Omental fat pad (tissue), 4 donors: ENCODE results near the gene GPR55. TPM values are rescaled to one million over a fixed set of nuclear protein-coding genes. Genes with fewer than 3 reads are reported as not detected.
"Not testable (repeated sequence)": the region's sequence is repeated elsewhere in the genome, so short reads cannot be mapped to it uniquely, and the experiment has no call there.

ENCODE experiments used
- ATAC-seq: fragments of 150-250 bp; one replicate; pipeline ENCODE4 v1.9.1; 2016; ENCODE audit warnings: mild to moderate bottlenecking, moderate library complexity; ENCODE audit not compliant: low FRiP score
- DNase-seq: peaks from one replicate; pipeline ENCODE4 v3.0.0-alpha.2; 2019; ENCODE audit warnings: low spot score
- CTCF ChIP-seq, 3 donors: fragments of 450-650 bp; IDR thresholded peaks; one replicate each; pipeline ENCODE4 v1.5.1; 2016 to 2017; ENCODE audit warnings: antibody characterized with exemption in 3 of 3, mild to moderate bottlenecking in 3 of 3, moderate library complexity in 2 of 3
- total RNA-seq, 4 donors: library from RNA; depleted of rRNA; stranded (reverse); fragments of >200 nt; gene quantifications; one replicate each; pipeline ENCODE4 v1.1.0, GENCODE V29; 2016

GPR55 gene
- total RNA-seq, 4 donors from 2014 or later = 0.12 to 0.19 TPM; not detected in 2

DNA sequence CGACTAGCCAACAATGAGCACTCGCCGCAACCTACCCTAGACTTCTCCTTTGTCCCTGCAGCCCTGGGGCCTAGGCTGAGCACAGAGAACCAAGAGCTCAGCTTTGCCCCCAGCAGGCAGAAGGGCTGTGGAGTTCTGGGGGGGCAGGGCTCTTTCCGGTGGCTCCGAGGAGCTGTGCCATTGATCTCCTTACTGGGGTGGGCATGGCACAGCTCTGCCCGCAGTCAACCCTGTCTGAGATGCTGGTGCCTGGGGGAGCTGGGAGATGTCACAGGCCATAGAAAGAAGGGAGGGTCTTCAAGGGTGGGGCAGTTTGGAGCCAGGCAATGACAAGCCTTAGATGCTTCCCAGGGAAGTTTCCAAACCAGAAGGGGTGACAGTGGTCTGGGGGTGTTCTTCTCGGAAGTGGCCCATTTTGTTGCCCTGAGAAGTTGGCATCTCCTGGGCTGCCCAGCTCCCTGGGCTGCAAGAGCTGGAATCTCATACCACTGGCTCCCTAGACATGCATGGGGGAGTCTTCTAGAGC, 14.1 kb upstream of the GPR55 start:
- ATAC-seq (no peak), DNase-seq (no peak)
- no peak for TF ChIP-seq CTCF (IDR thresholded peaks at IDR 0.05)

DNA sequence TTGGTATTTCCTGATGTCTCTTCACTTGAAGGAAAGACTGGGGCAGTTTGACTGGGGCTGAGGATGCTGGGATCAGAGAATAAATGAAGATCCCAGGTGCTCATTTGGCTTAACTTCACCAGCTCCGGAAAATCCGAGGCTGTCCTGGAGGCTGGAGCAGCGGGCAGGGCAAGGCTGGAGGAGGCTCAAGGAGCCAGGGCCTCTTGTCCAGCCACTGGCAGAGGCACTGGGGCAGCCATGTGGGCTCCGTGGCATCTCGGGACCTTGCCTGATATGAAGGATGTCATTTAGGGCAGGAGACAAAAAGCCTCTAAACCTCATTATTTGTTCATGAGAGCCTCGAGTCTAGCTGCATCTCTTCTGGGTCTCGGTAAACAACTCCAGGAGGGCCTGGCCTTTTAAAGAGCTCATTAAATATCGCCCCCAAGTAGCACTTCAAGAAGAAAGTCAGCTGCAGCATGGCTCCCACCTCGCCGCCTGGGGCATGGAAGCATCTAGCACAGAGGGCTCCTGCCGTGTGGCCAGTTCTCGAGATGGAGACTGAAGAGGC, 13.5 kb upstream of the GPR55 start:
- no peak for ATAC-seq
- DNase-seq = no peak

GRCh38 chr2:230938098-230938497, 13.1 kb upstream of the GPR55 start:
- DNase-seq (no peak), ATAC-seq (no peak)
- no peak for TF ChIP-seq CTCF (IDR thresholded peaks at IDR 0.05)

More for the DNA sequence above, 13.5 kb upstream of the GPR55 start:
- TF ChIP-seq CTCF (IDR thresholded peaks at IDR 0.05) = no peak

DNA sequence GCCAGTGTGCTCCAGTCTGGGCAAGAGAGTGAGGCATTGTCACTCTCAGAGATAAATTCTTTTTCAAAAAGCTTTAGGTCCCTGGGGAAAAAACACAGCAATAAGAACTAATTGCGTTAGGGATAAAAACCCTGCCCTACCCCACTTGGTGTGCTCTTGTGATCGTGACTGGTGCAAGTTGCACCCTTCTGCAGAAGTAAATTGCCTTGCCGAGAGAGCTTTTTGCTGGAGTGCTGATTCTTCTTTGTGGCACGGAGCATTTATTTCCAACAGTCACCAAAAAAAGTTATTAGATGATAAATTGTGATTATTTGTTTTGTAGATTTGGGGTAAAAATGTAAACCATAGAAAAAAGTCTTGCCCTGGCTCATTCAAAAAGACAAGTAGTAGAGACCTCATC, 12.3 kb upstream of the GPR55 start:
- TF ChIP-seq CTCF (IDR thresholded peaks at IDR 0.05) = no peak
- DNase-seq (no peak), ATAC-seq (no peak)

- ATAC-seq, DNase-seq: not testable (repeated sequence)
These were observed 11.2 kb upstream of the GPR55 start for GRCh38 chr2:230936243-230936642.

GRCh38 chr2:230935130-230935430, 10.0 kb upstream of the GPR55 start:
- DNase-seq (no peak), ATAC-seq (no peak)
- no peak for TF ChIP-seq CTCF (IDR thresholded peaks at IDR 0.05)

GRCh38 chr2:230934231-230935129, 9.4 kb upstream of the GPR55 start:
- no peak for TF ChIP-seq CTCF (IDR thresholded peaks at IDR 0.05)
- DNase-seq = no peak
- no peak for ATAC-seq
